Heart left ventricle (tissue), 16 donors: ENCODE data around the gene STK11. TPM values are rescaled to one million over a fixed set of nuclear protein-coding genes. Genes with fewer than 3 reads are reported as not detected.
A peak's percentile ranks its signal among the peaks of the same experiment; 100 is the strongest.
"Not testable (repeated sequence)": the region's sequence is repeated elsewhere in the genome, so short reads cannot be mapped to it uniquely, and the experiment has no call there.

Experiments
- ATAC-seq, 4 donors: fragments of 200-7000 bp; cut with Tn5 transposase; one replicate each; pipeline ENCODE4 v1.9.1; 2020 to 2022; ENCODE audit warnings: moderate library complexity in 4 of 4, mild to moderate bottlenecking in 3 of 4, moderate number of reproducible peaks in 1 of 4
- DNase-seq, 5 donors: peaks; one replicate each; pipeline ENCODE4 v3.0.0-alpha.2; 2020
- H3K27ac ChIP-seq, 12 donors: fragments of 200-600 bp; sonication (generic) in 4 of 12; one replicate each; pipeline versions ENCODE4 v1.5.0 to v1.8.0; 2016 to 2022; ENCODE audit warnings: mild to moderate bottlenecking in 2 of 12
- H3K27me3 ChIP-seq, 9 donors: fragments of 200-600 bp; sonication (generic) in 2 of 9; one replicate each; pipeline versions ENCODE4 v1.5.1 to v1.8.0; 2016 to 2022; ENCODE audit warnings: mild to moderate bottlenecking in 3 of 9
- H3K36me3 ChIP-seq, 9 donors: fragments of 200-600 bp; sonication (generic) in 2 of 9; one replicate each; pipeline versions ENCODE4 v1.5.0 to v1.8.0; 2018 to 2022; ENCODE audit warnings: mild to moderate bottlenecking in 2 of 9
- H3K4me1 ChIP-seq, 12 donors: fragments of 200-600 bp; sonication (generic) in 4 of 12; one replicate each; pipeline versions ENCODE4 v1.5.0 to v1.8.0; 2016 to 2022; ENCODE audit warnings: mild to moderate bottlenecking in 3 of 12
- H3K4me3 ChIP-seq, 12 donors: fragments of 200-600 bp; sonication (generic) in 4 of 12; one replicate each; pipeline versions ENCODE4 v1.5.0 to v1.8.0; 2017 to 2022; ENCODE audit warnings: mild to moderate bottlenecking in 9 of 12, moderate library complexity in 4 of 12
- H3K9me3 ChIP-seq, 12 donors: fragments of 200-600 bp; sonication (generic) in 4 of 12; one replicate each; pipeline versions ENCODE4 v1.5.0 to v1.8.0; 2016 to 2022; ENCODE audit warnings: mild to moderate bottlenecking in 1 of 12
- POLR2A ChIP-seq, 2 donors: fragments of 450-650 bp; IDR thresholded peaks; one replicate each; pipeline ENCODE4 v1.6.1; 2017; ENCODE audit warnings: antibody characterized with exemption in 2 of 2, mild to moderate bottlenecking in 2 of 2, moderate library complexity in 2 of 2
- WGBS, 4 donors: extraction: QIAGEN DNeasy Blood & Tissue Kit in 2 of 4; methylation state at CpG; one replicate each; pipeline versions ENCODE4 v1.1.5 to v1.1.7; 2013 to 2018; 5-methylcytosine and 5-hydroxymethylcytosine counted together
- intact Hi-C, 10 donors: fragments of 100-400 bp; cut with DNase I; formaldehyde crosslinking; loops; one replicate each; pipeline versions ENCODE4 v1.11.1 to v1.14.2; 2022
- polyA plus RNA-seq, 2 donors: library from polyadenylated mRNA; stranded (reverse); fragments of 200-250 nt; gene quantifications; one replicate each; pipeline ENCODE4 v1.2.3, GENCODE V29; 2013
- total RNA-seq, 9 donors: library from RNA; depleted of rRNA in 2 of 9; stranded (reverse); fragments of >200 nt in 2 of 9; fragmentation: NEBNext Ultra II Directional in 3 of 9; extraction: Animal tissue kit (Norgen Biotek cat#: 25700) in 3 of 9; gene quantifications; one replicate each; pipeline versions ENCODE4 v1.1.0 to v1.2.4, GENCODE V29; 2016 to 2023
- TF ChIP-seq, protein P1 (sequence below), 12 donors: fragments of 200-600 bp; sonication (generic) in 4 of 12; IDR thresholded peaks; one replicate each; pipeline versions ENCODE4 v1.5.0 to v1.8.0; 2018 to 2022; ENCODE audit warnings: antibody characterized with exemption in 12 of 12, mild to moderate bottlenecking in 5 of 12
- donor health status: ischemic (EF 13 %, LVEDD 7.1; RV severe dilation, severe dysfunction).
- donor health status: healthy with polysubstance abuse.
- donor health status: DM: no; HTN: yes; CAD: no.
- donor health status: DM: no; HTN: no; CAD: no.
- donor health status: ischemic (EF 25% LVEDD 6.9; RV normal size, moderate dysfunction).
- donor health status: ischemic (EF 25% LVEDD 5.7; RV mildly dilated, moderate dysfunction).
- donor health status: healthy.
- donor health status: DM: yes; HTN: yes; CAD: no.
- donor health status: ischemic (EF 35%, LVEDD 5.7; RV mildly dilated, moderate dysfunction).
- donor health status: nonischemic (EF 11% LVEDD 7.7; RV severe dilation, severe dysfunction).
- donor health status: DM: yes; HTN: yes; CAD: no.
- donor health status: PGD.
- donor health status: ischemic (EF 29% LVEDD 5.4; RV normal size, mild dysfunction).
- donor health status: nonischemic (EF 23%, LVEDD 6.1; RV moderate dilation, normal function).

STK11 gene
- total and polyA plus RNA-seq, 11 donors: 44.7 to 92.0 (median 50.7) TPM

GRCh38 chr19:1206150-1206863 is 729 bp downstream of the STK11 start:
- ATAC-seq: no peak
- peaks cover 0 to 17% (median 0%) of the 10 kb centered on the region in 9 donors for H3K36me3 ChIP-seq
- H3K27me3 ChIP-seq: no peaks in the 10 kb centered on the region
- WGBS, 4 donors: 0 to 1% (median 1%) methylated on average over 21 to 78 of the region's 78 CpGs
- peaks cover 0 to 70% (median 38%) of the 10 kb centered on the region in 12 donors for H3K4me1 ChIP-seq
- peak overlapping the region; percentile 41 to 96 (median 89) for H3K27ac ChIP-seq
- TF ChIP-seq POLR2A (IDR thresholded peaks at IDR 0.05): no peak
- TF ChIP-seq, protein P1, sequence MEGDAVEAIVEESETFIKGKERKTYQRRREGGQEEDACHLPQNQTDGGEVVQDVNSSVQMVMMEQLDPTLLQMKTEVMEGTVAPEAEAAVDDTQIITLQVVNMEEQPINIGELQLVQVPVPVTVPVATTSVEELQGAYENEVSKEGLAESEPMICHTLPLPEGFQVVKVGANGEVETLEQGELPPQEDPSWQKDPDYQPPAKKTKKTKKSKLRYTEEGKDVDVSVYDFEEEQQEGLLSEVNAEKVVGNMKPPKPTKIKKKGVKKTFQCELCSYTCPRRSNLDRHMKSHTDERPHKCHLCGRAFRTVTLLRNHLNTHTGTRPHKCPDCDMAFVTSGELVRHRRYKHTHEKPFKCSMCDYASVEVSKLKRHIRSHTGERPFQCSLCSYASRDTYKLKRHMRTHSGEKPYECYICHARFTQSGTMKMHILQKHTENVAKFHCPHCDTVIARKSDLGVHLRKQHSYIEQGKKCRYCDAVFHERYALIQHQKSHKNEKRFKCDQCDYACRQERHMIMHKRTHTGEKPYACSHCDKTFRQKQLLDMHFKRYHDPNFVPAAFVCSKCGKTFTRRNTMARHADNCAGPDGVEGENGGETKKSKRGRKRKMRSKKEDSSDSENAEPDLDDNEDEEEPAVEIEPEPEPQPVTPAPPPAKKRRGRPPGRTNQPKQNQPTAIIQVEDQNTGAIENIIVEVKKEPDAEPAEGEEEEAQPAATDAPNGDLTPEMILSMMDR (IDR thresholded peaks at IDR 0.05): no peak
- H3K9me3 ChIP-seq: no peaks in the 10 kb centered on the region
- intact Hi-C loops: no loop called here
- H3K4me3 ChIP-seq: peak overlapping the region; percentile 61 to 88 (median 78)
- peak in 1 of 5 donors; percentile 69 for DNase-seq

DNA sequence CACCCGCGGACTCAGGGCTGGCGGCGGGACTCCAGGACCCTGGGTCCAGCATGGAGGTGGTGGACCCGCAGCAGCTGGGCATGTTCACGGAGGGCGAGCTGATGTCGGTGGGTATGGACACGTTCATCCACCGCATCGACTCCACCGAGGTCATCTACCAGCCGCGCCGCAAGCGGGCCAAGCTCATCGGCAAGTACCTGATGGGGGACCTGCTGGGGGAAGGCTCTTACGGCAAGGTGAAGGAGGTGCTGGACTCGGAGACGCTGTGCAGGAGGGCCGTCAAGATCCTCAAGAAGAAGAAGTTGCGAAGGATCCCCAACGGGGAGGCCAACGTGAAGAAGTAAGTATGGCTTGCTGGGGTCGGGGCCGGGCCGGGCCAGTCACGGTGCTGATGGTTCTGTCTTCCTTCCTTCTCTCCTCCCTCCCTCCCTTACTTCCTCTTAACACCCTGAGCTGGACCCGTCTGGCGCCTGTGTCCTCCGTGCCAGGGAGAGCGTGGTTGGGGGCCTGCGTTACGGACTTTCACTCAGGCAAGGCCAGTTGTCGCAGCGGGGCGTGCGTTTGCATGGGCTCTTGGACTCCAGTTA is 1.4 kb downstream of the STK11 start:
- Histone ChIP-seq H3K27ac (peak overlapping the region; percentile 53 to 96 (median 89)), H3K4me3 (peak overlapping the region; percentile 61 to 88 (median 78)), H3K9me3 (no peaks in the 10 kb centered on the region), H3K27me3 (no peaks in the 10 kb centered on the region), H3K4me1 (peaks cover 0 to 77% (median 43%) of the 10 kb centered on the region in 12 donors), H3K36me3 (peaks cover 0 to 18% (median 0%) of the 10 kb centered on the region in 9 donors)
- DNase-seq: peak in 1 of 5 donors; percentile 55
- TF ChIP-seq, protein P1 (IDR thresholded peaks at IDR 0.05): no peak
- no peak for TF ChIP-seq POLR2A (IDR thresholded peaks at IDR 0.05)
- intact Hi-C loops: no loop called here
- peak; percentile 0 to 22 (median 4) for ATAC-seq
- WGBS, 4 donors: 1 to 4% (median 2%) methylated on average over 31 to 38 of the region's 38 CpGs

DNA sequence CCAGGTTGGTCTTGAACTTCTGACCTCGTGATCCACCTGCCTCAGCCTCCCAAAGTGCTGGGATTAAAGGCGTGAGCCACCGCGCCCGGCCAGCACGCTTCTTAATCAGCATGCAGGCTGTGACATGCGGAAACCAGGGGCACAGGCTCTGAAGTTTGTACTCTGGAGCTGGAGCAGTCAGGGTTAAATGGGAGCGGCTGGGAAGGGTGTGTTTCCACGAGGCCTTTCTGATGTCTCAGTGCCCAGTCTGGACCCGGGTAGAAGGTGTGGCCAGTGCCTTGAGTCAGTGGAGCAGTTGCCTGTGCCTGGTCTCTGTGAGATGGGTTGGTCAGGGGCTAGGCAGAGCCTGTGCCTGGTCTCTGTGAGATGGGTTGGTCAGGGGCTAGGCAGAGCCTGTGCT is 3.3 kb downstream of the STK11 start:
- H3K4me3 ChIP-seq, H3K27me3 ChIP-seq, DNase-seq, ATAC-seq, intact Hi-C loops, H3K9me3 ChIP-seq: not testable (repeated sequence)
- Histone ChIP-seq H3K4me1 (peaks cover 4 to 83% (median 54%) of the 10 kb centered on the region in 12 donors), H3K36me3 (peaks cover 0 to 25% (median 4%) of the 10 kb centered on the region in 9 donors), H3K27ac (peak overlapping the region in 6 of 12 donors; percentile 9 to 95 (median 86))
- 63 to 77% (median 70%) methylated on average over 9 to 10 of the region's 10 CpGs for WGBS, 4 donors

DNA sequence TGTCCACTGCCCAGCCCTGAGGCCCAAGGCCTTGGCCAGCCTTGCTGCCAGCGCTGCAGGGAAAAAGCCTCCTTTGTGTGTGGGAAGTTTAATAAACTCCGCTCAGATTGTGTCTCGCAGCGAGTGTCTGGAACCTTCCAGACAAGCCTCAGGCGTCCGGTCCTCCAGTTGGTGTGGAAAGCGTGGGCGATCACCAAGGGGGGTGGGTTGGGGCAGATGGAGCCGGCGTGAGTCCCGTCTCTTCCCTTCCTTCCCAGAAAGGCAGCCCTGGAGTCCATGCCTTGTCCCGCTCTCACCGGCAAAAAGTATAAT is 4.6 kb downstream of the STK11 start:
- no peak for DNase-seq
- peaks cover 0 to 25% (median 4%) of the 10 kb centered on the region in 9 donors for H3K36me3 ChIP-seq
- peak overlapping the region in 3 of 12 donors; percentile 13 to 32 (median 20) for H3K27ac ChIP-seq
- TF ChIP-seq POLR2A (IDR thresholded peaks at IDR 0.05): no peak
- TF ChIP-seq, protein P1 (IDR thresholded peaks at IDR 0.05): no peak
- no peaks in the 10 kb centered on the region for H3K27me3 ChIP-seq
- intact Hi-C loops: no loop called here
- ATAC-seq: no peak
- H3K4me3 ChIP-seq: no peak overlapping the region
- no peaks in the 10 kb centered on the region for H3K9me3 ChIP-seq
- peaks cover 8 to 87% (median 62%) of the 10 kb centered on the region in 12 donors for H3K4me1 ChIP-seq
- 92 to 96% (median 93%) methylated on average over 13 of the region's 13 CpGs for WGBS, 4 donors
